RWPE2 (cell line): ENCODE data around the gene METTL4.
A peak's percentile ranks its signal among the peaks of the same experiment; 100 is the strongest.

Source experiments
- ATAC-seq: fragments of 200-7000 bp; cut with Tn5 transposase; 3 replicates; pipeline ENCODE4 v1.9.1; 2021; ENCODE audit warnings: low read depth
- DNase-seq: peaks from one replicate; pipeline ENCODE4 v3.0.0-alpha.2; 2020; ENCODE audit warnings: low spot score
- H3K27ac ChIP-seq: fragments of 450-650 bp; 2 replicates; pipeline ENCODE4 v1.5.1; 2017; ENCODE audit warnings: mild to moderate bottlenecking; ENCODE audit not compliant: poor library complexity, severe bottlenecking
- H3K27me3 ChIP-seq: fragments of 250-450 bp; sonication (Bioruptor Pico); 2 replicates; pipeline ENCODE4 v1.5.1; 2021; ENCODE audit warnings: mild to moderate bottlenecking, moderate library complexity; ENCODE audit not compliant: insufficient read depth, poor library complexity, severe bottlenecking
- H3K36me3 ChIP-seq: fragments of 250-450 bp; sonication (Bioruptor Pico); 2 replicates; pipeline ENCODE4 v1.5.1; 2020; ENCODE audit warnings: low read depth, mild to moderate bottlenecking, moderate library complexity
- H3K4me1 ChIP-seq: fragments of 250-450 bp; sonication (Bioruptor Pico); 2 replicates; pipeline ENCODE4 v1.5.1; 2021; ENCODE audit warnings: mild to moderate bottlenecking, moderate library complexity; ENCODE audit not compliant: insufficient read depth, poor library complexity, severe bottlenecking
- H3K4me3 ChIP-seq: fragments of 250-450 bp; sonication (Bioruptor Pico); 2 replicates; pipeline ENCODE4 v1.5.1; 2021; ENCODE audit warnings: mild to moderate bottlenecking, moderate library complexity; ENCODE audit not compliant: severe bottlenecking
- H3K9me3 ChIP-seq: fragments of 250-450 bp; sonication (Bioruptor Pico); 2 replicates; pipeline ENCODE4 v1.5.1; 2021; ENCODE audit warnings: mild to moderate bottlenecking, moderate library complexity; ENCODE audit not compliant: severe bottlenecking
- TF ChIP-seq, protein P1 (sequence below): fragments of 450-650 bp; IDR thresholded peaks from one replicate; pipeline ENCODE4 v1.5.1; 2017; ENCODE audit warnings: mild to moderate bottlenecking, moderate library complexity; ENCODE audit not compliant: poor library complexity, severe bottlenecking

METTL4 gene

DNA sequence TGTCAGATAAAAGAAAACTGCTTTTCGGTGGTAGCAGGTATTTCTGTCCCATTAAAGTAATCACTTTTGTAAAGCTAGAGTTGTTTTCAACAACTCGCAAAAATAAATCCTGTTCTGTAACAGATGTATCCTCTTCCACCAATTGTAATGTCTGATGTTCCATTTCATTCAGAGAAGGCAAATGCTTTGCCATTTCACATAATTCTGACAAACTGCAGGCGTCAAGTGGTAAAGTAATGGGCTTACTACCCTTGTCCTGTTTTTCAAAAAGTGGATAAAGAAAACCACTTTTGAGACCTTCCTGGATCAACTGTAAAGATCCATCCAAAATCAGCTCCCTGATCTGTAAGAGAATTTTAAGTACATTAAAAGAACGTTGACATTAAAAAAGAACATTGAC is 16.6 kb downstream of the METTL4 start:
- Histone ChIP-seq H3K27ac (no peak overlapping the region), H3K9me3 (no peaks in the 10 kb centered on the region), H3K36me3 (peaks cover 45% of the 10 kb centered on the region), H3K27me3 (no peaks in the 10 kb centered on the region), H3K4me3 (no peak overlapping the region), H3K4me1 (no peaks in the 10 kb centered on the region)
- no peak for DNase-seq
- TF ChIP-seq, protein P1, sequence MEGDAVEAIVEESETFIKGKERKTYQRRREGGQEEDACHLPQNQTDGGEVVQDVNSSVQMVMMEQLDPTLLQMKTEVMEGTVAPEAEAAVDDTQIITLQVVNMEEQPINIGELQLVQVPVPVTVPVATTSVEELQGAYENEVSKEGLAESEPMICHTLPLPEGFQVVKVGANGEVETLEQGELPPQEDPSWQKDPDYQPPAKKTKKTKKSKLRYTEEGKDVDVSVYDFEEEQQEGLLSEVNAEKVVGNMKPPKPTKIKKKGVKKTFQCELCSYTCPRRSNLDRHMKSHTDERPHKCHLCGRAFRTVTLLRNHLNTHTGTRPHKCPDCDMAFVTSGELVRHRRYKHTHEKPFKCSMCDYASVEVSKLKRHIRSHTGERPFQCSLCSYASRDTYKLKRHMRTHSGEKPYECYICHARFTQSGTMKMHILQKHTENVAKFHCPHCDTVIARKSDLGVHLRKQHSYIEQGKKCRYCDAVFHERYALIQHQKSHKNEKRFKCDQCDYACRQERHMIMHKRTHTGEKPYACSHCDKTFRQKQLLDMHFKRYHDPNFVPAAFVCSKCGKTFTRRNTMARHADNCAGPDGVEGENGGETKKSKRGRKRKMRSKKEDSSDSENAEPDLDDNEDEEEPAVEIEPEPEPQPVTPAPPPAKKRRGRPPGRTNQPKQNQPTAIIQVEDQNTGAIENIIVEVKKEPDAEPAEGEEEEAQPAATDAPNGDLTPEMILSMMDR, result no peak
- ATAC-seq, result no peak

DNA sequence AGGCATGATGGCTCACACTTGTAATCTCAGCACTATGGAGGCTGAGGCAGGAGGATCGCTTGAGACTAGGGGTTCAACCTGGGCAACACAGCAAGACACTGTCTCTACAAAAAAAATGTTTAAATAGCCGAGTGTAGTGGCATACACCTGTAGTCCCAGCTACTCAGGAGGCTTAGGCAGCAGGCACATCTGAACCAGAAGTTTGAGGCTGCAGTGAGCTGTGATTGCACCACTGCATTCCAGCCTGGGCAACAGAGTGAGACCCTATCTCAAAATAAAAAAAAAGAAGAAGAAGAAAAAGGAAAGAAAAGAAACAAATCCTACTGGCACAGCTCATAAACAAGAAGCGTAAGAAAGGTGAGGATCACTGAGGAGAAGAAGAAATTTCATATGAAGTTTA is 19.9 kb downstream of the METTL4 start:
- TF ChIP-seq, protein P1, result no peak
- ATAC-seq, result no peak

DNA sequence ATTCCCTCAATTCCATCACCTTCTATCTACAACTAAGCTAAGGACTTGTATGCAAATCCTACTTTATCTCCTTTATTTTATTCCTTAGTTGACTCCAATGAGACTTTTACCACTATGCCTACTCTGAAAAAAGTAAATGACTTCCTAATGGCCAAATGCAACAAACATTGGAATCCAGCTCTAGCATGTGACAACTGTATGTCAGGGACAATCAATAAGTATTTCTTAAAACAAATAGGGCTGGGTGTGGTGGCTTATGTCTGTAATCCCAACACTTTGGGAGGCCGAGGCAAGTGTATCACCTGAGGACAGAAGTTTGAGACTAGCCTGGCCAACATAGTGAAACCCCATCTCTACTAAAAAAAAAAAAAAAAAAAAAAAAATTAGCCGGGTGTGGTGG is 21.8 kb downstream of the METTL4 start:
- Histone ChIP-seq H3K4me1 (no peaks in the 10 kb centered on the region), H3K27ac (no peak overlapping the region), H3K9me3 (no peaks in the 10 kb centered on the region), H3K4me3 (no peak overlapping the region), H3K27me3 (no peaks in the 10 kb centered on the region), H3K36me3 (peaks cover 65% of the 10 kb centered on the region)
- ATAC-seq, result no peak
- TF ChIP-seq, protein P1, result no peak
- DNase-seq, result no peak

More for the DNA sequence above, 19.9 kb downstream of the METTL4 start:
- Histone ChIP-seq H3K9me3 (no peaks in the 10 kb centered on the region), H3K4me1 (no peaks in the 10 kb centered on the region), H3K36me3 (peaks cover 54% of the 10 kb centered on the region), H3K27me3 (no peaks in the 10 kb centered on the region), H3K27ac (no peak overlapping the region), H3K4me3 (no peak overlapping the region)
- DNase-seq, result no peak

DNA sequence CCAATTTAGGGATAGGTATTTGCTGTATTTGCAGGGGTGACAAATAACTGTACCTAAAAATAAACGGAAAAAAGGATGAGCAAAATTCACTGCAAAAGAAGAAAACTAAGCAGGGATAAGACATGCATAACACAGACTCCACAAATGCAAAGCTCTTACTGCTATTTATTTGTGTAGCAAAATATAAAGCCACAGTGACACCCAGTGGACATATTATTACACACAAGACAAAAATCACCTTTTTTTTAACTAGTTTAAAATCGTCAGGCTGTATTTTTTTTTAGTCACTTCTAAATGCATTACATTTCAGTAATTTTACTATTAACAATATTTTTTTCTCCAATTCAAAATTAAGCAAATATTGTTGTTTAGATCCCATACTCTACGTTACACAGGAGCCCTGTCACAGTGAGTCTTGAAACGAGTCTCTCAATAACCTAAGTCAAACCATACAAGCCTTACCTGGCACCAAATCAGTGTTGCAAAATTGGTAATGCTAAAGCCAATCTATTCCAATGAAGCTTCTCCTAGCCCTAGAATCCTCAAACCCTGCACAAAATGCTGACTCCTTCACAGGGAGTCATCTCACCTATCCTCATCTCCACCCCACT is 23.7 kb downstream of the METTL4 start:
- DNase-seq, result no peak
- TF ChIP-seq, protein P1, result peak; percentile 78
- Histone ChIP-seq H3K27ac (no peak overlapping the region), H3K4me3 (no peak overlapping the region), H3K27me3 (no peaks in the 10 kb centered on the region), H3K4me1 (no peaks in the 10 kb centered on the region), H3K9me3 (no peaks in the 10 kb centered on the region), H3K36me3 (peaks cover 61% of the 10 kb centered on the region)
- no peak for ATAC-seq

DNA sequence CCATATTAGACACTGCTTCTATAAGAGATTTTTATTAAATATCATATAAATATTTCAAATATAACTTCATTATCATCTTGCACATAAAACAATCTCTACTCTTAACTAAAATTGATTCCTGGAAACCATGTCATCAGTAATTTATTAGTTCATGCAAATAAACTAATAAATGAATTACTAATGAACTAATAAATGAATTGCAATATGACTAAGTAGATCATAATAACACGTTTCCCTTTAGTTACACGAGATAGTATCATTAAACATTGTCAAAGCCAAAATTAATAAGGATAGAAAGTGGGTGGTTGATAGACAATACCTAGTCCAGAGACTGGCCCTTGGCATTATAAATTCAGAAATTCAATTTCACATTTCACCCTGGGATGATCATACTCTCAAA is 26.1 kb downstream of the METTL4 start:
- TF ChIP-seq, protein P1, result no peak
- no peak for DNase-seq
- Histone ChIP-seq H3K27me3 (no peaks in the 10 kb centered on the region), H3K4me3 (no peak overlapping the region), H3K36me3 (peaks cover 60% of the 10 kb centered on the region), H3K9me3 (no peaks in the 10 kb centered on the region), H3K4me1 (no peaks in the 10 kb centered on the region), H3K27ac (no peak overlapping the region)
- ATAC-seq, result no peak
